ENCODE data around the gene PPM1K. TPM values are rescaled to one million over a fixed set of nuclear protein-coding genes. Genes with fewer than 3 reads are reported as not detected.

PPM1K gene
- total RNA-seq, 1 experiment from 2014 or later: 10.4 TPM

- no peak overlapping the region for H2BK120ac ChIP-seq (ENCODE audit: low read depth, low read length, poor library complexity, severe bottlenecking)
- H4K8ac ChIP-seq (replicated peaks; ENCODE audit: insufficient read length, low read depth, low read length): no peak overlapping the region
- no peak overlapping the region for H3K4me2 ChIP-seq (ENCODE audit: insufficient read depth, insufficient read length, low read length)
- no peak overlapping the region for H4K5ac ChIP-seq (ENCODE audit: insufficient read length, low read depth, low read length)
- H2AFZ ChIP-seq (ENCODE audit: low read length): no peak overlapping the region
- H3K23ac ChIP-seq (ENCODE audit: insufficient read length, low read depth, low read length): no peak overlapping the region
- peaks cover 0 to 10% (median 8%) of the 10 kb centered on the region in 3 experiments; a peak in 4 of 7 replicates for H3K36me3 Mint-ChIP-seq (ENCODE audit: insufficient read depth in 1 of 3, low read depth in 3 of 3)
- TF ChIP-seq, protein P1, sequence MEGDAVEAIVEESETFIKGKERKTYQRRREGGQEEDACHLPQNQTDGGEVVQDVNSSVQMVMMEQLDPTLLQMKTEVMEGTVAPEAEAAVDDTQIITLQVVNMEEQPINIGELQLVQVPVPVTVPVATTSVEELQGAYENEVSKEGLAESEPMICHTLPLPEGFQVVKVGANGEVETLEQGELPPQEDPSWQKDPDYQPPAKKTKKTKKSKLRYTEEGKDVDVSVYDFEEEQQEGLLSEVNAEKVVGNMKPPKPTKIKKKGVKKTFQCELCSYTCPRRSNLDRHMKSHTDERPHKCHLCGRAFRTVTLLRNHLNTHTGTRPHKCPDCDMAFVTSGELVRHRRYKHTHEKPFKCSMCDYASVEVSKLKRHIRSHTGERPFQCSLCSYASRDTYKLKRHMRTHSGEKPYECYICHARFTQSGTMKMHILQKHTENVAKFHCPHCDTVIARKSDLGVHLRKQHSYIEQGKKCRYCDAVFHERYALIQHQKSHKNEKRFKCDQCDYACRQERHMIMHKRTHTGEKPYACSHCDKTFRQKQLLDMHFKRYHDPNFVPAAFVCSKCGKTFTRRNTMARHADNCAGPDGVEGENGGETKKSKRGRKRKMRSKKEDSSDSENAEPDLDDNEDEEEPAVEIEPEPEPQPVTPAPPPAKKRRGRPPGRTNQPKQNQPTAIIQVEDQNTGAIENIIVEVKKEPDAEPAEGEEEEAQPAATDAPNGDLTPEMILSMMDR (conservative IDR thresholded peaks at IDR 0.05): no peak
- no peak overlapping the region for H2AK5ac ChIP-seq (ENCODE audit: insufficient read length, low read length)
- no peak overlapping the region for H3T11ph ChIP-seq (ENCODE audit: low read length)
- no peak overlapping the region for H3K56ac ChIP-seq (ENCODE audit: insufficient read length, low read depth, low read length)
- H4K91ac ChIP-seq (ENCODE audit: insufficient read length, low read depth, low read length): no peak overlapping the region
- no peaks in the 10 kb centered on the region for H3K4me1 ChIP-seq (ENCODE audit: insufficient read depth, low read length)
- no peak overlapping the region for H2BK5ac ChIP-seq (ENCODE audit: insufficient read length, low read length)
- H3K27me3 Mint-ChIP-seq (ENCODE audit: low read depth): no peaks in the 10 kb centered on the region
- H3K18ac ChIP-seq (ENCODE audit: insufficient read length, low read depth, low read length): no peak overlapping the region
- H3K14ac ChIP-seq (ENCODE audit: insufficient read depth, low read length): no peak overlapping the region
- no peaks in the 10 kb centered on the region for H3K4me1 Mint-ChIP-seq
- no peaks in the 10 kb centered on the region for H3K79me2 ChIP-seq (ENCODE audit: insufficient read depth, low read length)
- H3K27ac ChIP-seq (ENCODE audit: insufficient read length, low read depth, low read length): no peak overlapping the region
- no peak for DNase-seq
- no peak overlapping the region for H2BK12ac ChIP-seq (ENCODE audit: insufficient read length, low read depth, low read length)
- H2BK20ac ChIP-seq (ENCODE audit: low read depth, low read length, poor library complexity, severe bottlenecking): no peak overlapping the region
- WGBS (ENCODE audit: extremely low coverage, insufficient read length, low lambda C conversion rate): no CpG with 5 or more reads among the region's 2 CpGs
- H3K79me1 ChIP-seq (ENCODE audit: insufficient read depth, low read depth, low read length, poor library complexity, severe bottlenecking): no peaks in the 10 kb centered on the region
- H3K27ac Mint-ChIP-seq: no peak overlapping the region
- no peaks in the 10 kb centered on the region for H3K9me3 Mint-ChIP-seq
- H2BK15ac ChIP-seq (ENCODE audit: low read depth, low read length): no peak overlapping the region
- H3K4me3 Mint-ChIP-seq: no peak overlapping the region
- no peak overlapping the region for H3K9ac ChIP-seq (ENCODE audit: extremely low read depth, insufficient read length, low read length)
- H4K20me1 ChIP-seq (ENCODE audit: control insufficient read depth, insufficient read depth, insufficient read length): no peaks in the 10 kb centered on the region
- no peaks in the 10 kb centered on the region for H3K23me2 ChIP-seq (ENCODE audit: insufficient read length, low read depth, low read length, poor library complexity, severe bottlenecking)
- no peak overlapping the region for H3K4ac ChIP-seq (ENCODE audit: low read depth, low read length)
- no peaks in the 10 kb centered on the region for H3K27me3 ChIP-seq (ENCODE audit: insufficient read depth, low read length)
- no peaks in the 10 kb centered on the region for H3K9me3 ChIP-seq (ENCODE audit: control insufficient read depth, low read depth, low read length)
Measured at GRCh38 chr4:88257726-88258125, 26.6 kb downstream of the PPM1K start.

Measured in H9 (cell line).